GM08714 (cell line): ENCODE measurements around the gene ZNF30.
"Not testable (repeated sequence)": the region's sequence is repeated elsewhere in the genome, so short reads cannot be mapped to it uniquely, and the experiment has no call there.

ENCODE experiments used
- H3K4me3 ChIP-seq: fragments of 200-500 bp; sonication (Bioruptor generic); 2 replicates; pipeline ENCODE4 v1.5.1; 2014; ENCODE audit warnings: mild to moderate bottlenecking, low read length, inconsistent platforms
- ZNF274 ChIP-seq: IDR thresholded peaks from 2 replicates; pipeline ENCODE4 v1.6.1; 2012; ENCODE audit warnings: mild to moderate bottlenecking, low read depth, low read length

The ZNF30 gene

DNA sequence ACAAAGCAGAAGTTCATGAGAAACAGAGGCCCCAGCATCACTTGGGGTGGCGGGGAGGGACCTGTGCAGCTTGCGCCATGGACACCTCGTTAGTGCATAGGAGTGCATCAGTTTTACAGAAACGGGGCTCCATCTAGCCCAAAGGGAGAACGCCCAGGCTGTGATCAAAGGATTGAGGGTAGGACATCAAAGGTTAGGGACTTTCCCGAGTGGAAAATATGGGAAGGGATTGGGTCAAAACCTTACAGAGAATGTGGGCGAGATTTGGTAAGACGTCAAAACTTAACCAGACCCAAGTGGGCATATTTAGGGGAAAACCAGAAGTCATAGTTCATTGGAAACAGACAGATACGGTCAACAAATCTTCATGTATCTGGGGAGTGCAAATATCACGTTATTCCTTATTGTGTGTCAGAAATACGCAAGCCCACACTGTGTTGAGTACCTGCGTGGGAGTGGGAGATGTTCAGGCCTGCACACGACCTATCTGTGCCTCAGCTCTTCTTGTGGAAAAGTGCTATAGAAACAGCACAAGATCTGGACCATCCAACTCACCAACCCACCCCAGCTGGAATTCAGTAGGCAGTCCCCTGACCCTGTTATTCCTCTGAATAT is 64.0 kb downstream of the ZNF30 start:
- no peak for TF ChIP-seq ZNF274
- no peak overlapping the region for H3K4me3 ChIP-seq

DNA sequence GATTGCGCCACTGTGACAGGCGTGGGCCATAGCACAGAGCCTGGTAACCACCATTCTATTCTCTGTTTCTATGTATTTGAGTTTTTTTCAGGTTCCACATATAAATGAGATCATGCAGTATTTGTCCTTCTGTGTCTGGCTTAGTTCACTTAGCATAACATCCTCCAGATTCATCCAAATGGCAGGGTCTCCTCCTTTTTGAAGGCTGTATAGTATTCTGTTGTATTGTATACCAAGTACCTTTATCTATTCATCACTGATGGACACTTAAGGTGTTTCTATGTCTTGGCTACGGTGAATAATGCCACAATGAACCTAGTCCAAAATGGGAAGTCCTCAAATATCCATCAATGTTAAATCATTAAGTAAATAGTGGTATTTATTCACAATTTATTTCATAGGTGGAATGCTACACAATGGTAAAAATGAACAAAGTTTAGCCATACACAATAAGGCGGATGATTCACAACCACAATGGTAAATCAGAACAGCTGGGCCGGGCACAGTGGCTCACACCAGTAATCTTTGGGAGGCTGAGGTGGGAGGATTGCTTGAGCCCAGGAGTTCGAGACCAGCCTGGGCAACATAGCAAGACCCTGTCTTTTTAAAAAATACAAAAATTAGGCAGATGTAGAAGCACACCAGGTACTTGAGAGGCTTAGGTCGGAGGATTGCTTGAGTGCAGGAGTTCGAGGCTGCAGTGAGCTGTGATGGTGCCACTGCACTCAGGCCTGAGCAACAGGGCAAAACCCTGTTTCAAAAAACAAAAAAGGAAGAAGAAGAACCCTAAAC is 65.0 kb downstream of the ZNF30 start:
- H3K4me3 ChIP-seq: no peak overlapping the region
- TF ChIP-seq ZNF274: no peak

DNA sequence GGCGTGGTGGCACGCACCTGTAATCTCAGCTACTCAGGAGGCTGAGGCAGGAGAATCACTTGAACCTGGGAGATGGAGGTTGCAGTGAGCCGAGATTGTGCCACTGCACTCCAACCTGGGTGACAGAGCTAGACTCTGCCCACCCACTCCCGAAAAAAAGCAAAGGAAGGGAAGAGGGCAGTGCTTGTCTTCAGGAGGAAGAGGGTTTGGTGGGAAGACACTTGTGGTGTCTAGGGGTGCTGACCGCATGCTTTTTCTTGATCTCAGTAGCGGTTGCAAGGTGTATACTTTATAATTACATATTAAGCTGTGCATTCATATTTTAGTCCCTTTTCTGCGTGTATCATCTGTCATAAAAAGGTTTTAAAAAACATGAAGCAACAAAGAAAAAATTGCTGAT is 65.9 kb downstream of the ZNF30 start:
- H3K4me3 ChIP-seq: not testable (repeated sequence)

DNA sequence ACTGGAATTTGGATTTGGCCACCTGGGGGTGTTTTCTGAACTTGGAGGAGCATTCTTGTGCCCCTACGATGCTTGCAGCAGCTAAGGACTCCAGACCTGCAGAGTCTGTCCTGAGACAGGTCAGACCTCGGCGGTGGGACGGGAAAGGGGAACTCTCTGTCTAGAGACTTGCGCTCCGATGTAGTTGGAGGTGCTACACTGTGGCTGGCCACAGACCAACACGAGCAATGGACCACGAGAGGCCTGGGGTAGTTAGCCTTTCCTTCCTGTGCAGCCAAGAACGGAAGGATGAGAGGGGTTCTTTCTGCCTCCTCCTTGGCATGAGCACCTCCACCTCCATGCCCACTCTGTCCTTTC is 67.6 kb downstream of the ZNF30 start:
- TF ChIP-seq ZNF274: no peak
- H3K4me3 ChIP-seq: no peak overlapping the region
